HG02852 (cell line): ENCODE data around the gene BCL2.

ENCODE experiments used
- ATAC-seq: cut with Tn5 transposase; IDR thresholded peaks from one replicate; pipeline ENCODE4 v1.9.1; 2021; ENCODE audit warnings: mild to moderate bottlenecking, moderate library complexity; ENCODE audit not compliant: unreplicated experiment

BCL2 gene

DNA sequence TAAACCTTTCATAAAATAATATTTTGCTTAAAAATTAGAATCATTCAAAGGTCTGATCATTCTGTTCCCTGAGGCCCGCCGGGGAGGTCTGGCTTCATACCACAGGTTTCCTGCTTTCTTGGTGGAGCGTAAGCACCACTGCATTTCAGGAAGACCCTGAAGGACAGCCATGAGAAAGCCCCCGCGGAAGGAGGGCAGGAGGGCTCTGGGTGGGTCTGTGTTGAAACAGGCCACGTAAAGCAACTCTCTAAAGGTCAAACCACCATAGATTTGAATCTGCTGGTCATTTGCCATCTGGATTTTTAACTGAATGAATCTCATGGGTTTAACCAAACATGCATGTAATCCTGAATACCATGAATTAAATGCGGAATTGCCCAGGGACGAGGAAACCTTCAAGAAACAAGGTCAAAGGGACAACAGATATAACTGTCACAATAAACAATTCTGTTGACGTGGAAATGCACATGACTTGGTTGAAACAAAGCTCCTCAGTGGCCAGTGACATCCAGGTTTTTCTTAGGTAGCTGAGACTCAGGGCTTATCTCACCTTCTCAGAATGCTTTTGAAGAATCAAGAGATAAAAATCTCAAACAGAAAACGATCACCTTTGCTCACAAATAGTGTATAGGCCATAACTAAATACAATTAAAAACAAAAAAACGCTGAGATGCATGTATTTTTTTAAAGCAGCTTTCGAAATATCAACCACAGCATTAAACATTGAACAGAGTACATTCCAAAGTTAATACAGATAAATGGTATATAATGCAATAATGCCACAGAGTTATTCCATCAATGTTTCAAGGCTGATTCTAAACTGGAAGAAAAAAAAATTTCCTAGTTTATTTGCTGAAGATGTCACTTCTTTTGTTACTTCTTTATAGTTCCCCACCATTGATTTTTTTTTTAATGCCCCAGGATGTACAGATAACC is 193.2 kb downstream of the BCL2 start:
- no peak for ATAC-seq

GRCh38 chr18:63120620-63121019 is 198.9 kb downstream of the BCL2 start:
- no peak for ATAC-seq

GRCh38 chr18:63119647-63120046 is 199.9 kb downstream of the BCL2 start:
- no peak for ATAC-seq

DNA sequence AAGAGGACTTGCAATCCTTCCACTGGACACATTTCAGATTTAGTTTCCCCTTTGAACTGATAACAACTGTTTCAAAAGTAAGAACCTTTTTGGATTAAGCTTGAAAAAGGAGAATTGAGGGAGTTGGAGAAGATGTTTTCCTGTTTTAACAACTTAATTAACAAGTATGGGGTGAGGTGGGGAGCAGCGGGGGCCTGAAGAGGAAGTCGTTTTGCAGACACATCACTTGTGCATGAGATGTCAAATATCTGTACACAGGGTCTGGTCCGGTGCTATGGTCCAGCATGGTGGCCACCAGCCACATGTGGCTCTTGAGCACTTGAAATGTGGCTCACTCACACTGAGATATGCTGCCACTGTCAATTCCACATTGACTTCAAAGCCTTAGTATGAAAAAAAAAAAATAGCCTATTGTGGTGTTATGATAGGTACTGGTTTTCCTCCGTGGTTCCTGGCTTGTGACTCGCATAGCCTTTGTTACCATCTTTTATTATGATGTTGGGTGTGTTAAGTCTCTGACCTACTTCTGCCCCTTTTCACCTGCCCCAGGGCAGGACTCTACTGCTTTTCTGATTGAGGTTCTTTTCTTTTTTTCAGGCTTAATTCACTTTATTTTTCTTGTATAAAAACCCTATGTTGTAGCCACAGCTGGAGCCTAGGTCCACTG is 205.5 kb downstream of the BCL2 start:
- no peak for ATAC-seq

- no peak for ATAC-seq
Observed at GRCh38 chr18:63112706-63113105, 206.9 kb downstream of the BCL2 start.

DNA sequence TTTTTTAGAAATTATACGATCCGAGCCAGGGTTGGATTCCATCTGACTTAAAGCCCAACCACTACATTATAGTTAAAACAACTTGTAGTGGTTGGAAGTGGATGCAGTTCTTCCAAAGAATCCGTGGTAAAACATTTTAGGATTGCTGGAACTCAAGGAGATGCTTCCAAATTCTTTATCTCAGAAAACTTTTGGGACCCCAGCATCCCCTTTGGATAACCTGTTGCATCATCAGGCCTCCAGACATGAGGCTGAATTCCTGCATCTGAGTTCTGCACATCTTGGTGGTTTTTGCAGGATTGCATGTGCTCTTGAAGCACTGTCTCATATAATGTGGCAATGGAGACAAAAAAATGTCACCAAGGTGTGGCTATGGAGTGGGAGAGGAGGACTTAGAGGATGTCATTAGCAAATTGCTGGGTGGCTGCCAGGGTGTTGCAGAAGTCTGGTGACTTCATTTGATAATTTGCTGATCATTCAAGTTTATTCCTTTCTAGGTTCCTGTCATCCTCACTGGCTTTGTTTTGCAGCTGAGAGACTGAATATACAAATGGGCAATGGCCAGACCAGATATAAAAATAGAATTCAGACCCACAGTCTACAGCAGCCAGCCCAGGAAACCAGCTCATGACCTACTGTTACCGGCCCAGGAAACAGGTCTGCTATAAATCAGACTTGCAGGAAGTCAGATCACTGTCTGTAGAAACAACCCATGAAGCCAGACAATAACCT is 207.7 kb downstream of the BCL2 start:
- peak; percentile 47 for ATAC-seq

- no peak for ATAC-seq
Observed at GRCh38 chr18:63109802-63110201, 209.8 kb downstream of the BCL2 start.

- no peak for ATAC-seq
Observed at GRCh38 chr18:63109022-63109421, 210.5 kb downstream of the BCL2 start.

GRCh38 chr18:63107931-63108330 is 211.6 kb downstream of the BCL2 start:
- ATAC-seq, result no peak

GRCh38 chr18:63107171-63107845 is 212.3 kb downstream of the BCL2 start:
- peak; percentile 45 for ATAC-seq

DNA sequence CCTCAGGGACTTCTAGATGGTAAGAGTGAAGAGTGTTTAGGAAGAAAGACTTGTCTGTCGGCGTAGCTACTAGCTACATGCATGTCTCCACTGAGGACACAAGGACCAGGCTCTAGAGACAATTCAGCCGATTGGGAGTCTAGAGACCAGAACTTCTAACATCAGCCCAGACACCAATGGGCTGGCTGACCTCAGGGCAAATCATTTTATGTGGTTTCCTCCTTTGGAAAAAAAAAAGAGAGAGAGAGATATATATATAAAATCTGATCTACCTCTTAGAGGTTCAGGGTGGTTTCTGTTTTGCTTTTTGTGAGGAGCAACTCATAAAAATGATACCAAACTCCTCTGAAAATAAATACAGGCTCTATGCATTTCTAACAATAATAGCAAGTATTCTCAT is 212.8 kb downstream of the BCL2 start:
- peak; percentile 36 for ATAC-seq

- peak; percentile 51 for ATAC-seq
Observed at GRCh38 chr18:63105636-63106316, 213.8 kb downstream of the BCL2 start.

- ATAC-seq, result no peak
Observed at GRCh38 chr18:63104868-63105267, 214.7 kb downstream of the BCL2 start.

GRCh38 chr18:63102941-63103744 is 216.4 kb downstream of the BCL2 start:
- ATAC-seq, result no peak

DNA sequence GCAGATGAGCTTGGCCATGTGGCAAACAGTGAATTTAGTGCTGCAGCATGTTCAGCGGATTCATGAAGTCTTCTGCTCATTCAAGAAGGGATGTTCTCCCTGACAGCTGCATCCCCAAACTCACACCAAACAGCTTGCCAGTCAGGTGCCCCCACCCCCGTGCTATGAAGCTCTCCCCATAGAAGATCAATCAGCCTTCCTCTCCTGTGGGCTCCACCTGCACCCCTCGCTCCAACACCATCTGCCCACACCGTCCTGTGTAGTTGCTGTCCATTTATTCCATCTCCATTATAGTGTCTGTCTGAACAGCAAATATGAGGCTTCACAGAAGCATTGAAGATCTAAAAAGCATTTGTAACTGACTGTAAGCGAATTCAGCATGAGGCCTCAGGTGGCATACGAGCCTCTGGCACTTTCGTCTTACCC is 218.9 kb downstream of the BCL2 start:
- ATAC-seq, result no peak

GRCh38 chr18:63099848-63100629 is 219.5 kb downstream of the BCL2 start:
- ATAC-seq, result no peak

DNA sequence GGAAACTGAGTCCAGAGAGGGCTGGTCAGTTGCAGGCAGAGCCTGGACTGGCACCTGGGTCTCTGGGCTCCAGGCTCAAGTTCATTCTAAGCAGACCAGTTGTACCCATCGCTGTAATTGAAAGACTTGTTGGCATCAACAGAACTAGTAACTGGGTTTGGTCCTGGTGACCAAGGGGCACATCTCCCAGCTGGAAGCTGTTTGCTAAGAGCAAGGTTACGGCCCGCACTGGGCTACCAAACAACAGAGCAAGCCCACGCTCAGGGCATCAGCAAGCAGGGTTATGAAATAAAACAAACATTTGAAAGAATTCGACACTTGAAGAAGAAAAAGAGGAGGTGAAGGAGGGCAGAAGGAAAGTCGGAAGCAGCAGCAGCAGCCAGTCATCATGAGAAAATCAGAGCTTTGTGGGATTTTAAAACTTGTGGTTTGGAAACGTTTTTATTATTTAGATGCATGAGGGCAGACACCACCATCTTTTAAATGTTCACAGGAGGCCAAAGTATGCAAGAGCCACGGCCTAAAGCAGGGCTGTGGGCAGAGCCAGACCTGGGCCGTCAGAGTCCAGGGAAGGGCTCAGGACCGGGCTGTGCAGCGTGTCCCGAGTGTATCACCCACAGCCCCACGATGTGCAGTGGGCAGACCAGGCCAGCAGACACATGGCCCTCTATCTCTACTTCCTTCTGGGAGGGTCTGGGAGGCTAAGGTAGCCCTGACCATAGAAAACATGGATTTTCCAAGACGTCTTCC is 220.3 kb downstream of the BCL2 start:
- ATAC-seq, result no peak
